H54 (cell line): ENCODE data around the gene OR52N1.
A peak's percentile ranks its signal among the peaks of the same experiment; 100 is the strongest.

Source experiments
- DNase-seq: peaks from one replicate; pipeline ENCODE4 v3.0.0; 2011; ENCODE audit warnings: low spot score, mixed read lengths; ENCODE audit not compliant: insufficient read length
- FAIRE-seq: peaks from 3 replicates; lab custom pipeline; 2011; peaks lifted over from hg19 to GRCh38; lab: Jason Lieb, UNC
- POLR2A ChIP-seq: IDR thresholded peaks from 2 replicates; pipeline ENCODE4 v1.6.1; 2011; ENCODE audit warnings: low read depth, mild to moderate bottlenecking, low read length

Gene OR52N1

DNA sequence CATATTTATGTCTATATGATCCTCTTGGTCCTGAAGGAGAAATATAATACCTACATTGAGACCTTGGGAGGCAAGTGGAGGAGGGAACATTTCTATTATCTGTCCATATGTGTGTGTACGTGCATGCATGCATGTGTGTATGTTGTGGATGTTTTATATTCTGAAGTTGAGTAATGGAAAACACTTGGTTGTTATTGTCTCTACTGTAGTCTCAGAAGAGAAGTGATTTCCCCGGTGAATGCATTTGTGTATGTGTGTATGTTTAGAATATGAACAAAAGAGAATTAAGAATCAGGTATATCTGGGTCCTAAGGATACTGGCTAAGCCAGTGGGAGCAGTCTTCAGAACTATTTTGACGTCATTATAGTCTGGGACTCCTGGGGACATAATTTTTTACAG, at the start of gene OR52N1:
OR52N1 (minus strand) TSS at position 101 of the 400 bp plus-strand sequence. CDS start 2,449 bp downstream, outside the sequence.
- TF ChIP-seq POLR2A = no peak
- DNase-seq = no peak
- peak; percentile 85 for FAIRE-seq

DNA sequence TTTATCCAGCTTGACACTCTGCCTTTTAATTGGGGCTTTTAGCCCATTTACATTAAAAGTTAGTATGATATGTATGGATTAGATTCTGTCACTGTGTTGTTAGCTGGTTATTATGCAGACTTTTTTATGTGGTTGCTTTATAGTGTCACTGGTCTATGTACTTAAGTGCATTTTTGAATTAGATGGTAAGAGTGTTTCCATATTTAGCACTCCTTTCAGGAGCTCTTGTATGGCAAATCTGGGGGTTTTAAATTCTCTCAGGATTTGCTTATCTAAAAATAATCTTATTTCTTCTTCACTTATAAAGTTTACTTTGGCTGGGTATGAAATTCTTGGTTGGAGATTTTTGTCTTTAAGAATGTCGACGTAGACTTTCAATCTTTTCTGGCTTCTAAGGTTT, 46.6 kb upstream of the OR52N1 start:
- FAIRE-seq (no peak), DNase-seq (no peak)
- TF ChIP-seq POLR2A = no peak

DNA sequence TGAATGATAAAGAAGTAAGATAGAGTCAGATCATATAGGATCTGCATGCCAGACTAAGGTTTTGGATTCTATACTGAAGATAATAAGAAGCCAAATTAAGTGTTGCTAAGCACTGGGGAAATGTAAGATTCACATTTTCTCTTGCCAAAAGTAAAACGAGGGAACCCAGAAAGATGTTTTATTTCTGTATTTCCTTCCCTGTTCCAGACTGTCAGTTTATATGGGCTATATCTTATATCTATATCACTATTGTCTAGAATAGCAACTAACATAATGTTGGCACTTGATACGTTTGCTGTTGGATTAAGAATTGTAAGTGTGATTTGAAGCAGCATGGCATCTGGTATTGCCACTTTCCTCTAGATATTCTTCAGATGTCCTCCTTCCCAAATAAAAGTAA, 42.4 kb upstream of the OR52N1 start:
- no peak for DNase-seq
- FAIRE-seq = no peak
- TF ChIP-seq POLR2A = no peak

DNA sequence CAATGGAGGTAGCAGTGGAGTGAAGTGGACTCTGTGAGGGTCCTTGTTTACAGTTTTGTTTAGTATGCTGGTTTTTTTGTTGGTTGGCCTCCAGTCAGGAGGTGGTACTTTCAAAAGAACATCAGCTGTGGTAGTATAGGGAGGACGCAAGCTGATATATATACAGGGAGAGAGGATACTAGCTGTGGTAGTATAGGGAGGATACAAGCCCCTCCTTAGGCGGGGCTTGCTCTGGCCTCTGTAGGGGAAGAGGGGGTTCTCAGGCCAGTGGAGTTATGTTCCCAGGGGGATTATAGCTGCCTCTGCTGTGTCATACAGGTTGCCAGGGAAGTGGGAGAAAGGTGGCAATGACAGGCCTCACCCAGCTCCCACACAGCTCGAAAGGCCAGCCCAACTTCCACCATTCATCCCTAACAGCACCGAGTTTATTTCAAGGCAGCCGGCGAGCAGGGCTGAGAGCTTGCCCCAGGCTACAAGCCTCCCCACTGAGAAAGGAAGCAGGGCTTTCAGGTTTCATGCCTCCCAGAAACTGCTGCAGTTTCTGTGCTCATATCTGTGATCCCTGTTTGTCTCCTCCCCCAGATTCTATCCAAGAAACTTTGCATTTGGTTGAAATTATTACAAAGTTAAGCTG, 40.2 kb upstream of the OR52N1 start:
- TF ChIP-seq POLR2A = no peak
- no peak for FAIRE-seq
- no peak for DNase-seq

DNA sequence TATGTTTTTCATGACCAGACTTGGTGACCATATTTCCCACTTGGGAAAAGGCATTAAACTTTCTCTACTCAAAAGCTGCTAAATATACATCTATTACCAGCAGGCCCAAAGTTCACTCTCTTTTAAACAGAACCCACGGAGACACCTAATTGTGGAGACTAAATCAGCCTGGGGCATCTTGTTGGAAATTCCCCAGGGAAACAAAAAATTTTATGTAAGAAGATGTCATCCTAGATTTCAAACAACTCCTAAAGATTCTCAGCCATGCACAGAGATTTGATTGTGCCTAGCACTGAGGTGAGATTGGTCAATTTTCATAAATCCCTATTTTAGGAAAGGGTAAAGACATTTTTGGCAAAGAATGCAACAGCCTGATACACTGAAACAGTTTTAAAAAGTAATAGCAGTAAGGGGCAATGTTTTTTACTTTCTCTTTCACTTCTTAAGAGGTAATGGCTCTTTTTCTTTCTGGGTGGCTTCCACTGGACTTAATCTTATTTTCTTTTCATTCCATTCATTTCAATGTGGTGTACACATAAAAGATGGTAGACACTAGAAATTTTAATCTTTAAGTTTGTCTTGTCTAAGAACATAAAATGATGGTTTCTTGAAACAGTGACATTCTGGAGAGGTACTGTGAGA, 27.3 kb upstream of the OR52N1 start:
- FAIRE-seq = peak; percentile 81
- no peak for DNase-seq
- TF ChIP-seq POLR2A = no peak

DNA sequence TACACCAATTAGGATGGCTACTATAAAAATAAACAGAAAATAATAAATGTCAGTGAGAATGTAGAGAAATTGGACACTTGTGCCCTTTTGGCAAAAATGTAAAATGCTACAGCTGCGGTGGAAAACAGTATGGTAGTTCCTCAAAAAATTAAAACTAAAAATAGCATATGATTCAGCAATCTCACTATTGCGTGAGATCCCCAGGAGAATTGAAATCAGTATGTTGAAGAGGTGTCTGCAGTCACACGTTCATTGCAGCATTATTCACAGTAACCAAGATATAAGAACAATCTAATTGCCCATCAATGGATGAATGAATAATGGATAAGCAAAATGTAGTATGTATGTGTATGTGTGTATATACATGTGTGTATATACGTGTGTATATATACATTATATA, 24.5 kb upstream of the OR52N1 start:
- FAIRE-seq (no peak), DNase-seq (no peak)
- TF ChIP-seq POLR2A = no peak

DNA sequence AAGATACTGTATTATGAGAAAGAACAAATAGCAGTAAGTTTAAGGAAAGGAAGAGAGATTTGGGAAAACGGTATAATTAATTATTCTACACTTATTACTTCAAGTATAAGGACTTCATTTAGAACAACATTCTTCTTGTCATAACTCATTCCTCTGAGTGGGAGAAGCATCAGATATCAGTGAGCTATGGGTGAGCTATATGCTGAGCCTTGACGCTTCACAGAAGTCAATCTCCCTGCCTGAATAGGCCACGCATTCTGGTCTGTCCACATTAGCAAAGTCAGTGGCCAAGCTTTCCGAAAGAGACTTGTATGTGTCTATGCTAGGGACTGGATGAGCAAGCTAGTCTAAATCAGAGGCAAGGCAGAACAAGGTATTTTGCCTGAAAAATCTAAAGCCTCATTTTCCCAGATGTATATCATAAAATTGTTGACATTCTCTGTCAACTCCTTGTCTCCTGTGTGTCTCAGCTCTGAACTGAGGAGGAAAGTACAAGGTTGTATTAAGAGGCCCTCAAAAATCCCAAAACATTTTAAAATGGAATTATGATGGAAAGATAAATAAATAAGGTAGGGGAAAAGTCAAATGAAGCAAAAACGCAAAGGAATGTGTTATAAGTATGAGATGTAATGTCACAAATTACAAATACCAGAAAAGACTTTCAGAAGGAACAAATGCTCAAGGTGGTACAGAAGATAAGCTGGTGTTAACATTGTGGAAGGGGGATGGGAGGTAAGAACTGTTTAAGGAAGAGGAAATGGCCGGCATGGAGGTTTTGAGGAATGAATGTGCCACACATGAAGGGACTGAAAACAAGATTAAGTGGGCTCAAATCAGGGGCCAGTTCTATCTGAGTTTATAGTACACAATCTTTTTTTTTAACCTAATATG, 19.1 kb upstream of the OR52N1 start:
- DNase-seq (no peak), FAIRE-seq (peak; percentile 73)
- TF ChIP-seq POLR2A = no peak

DNA sequence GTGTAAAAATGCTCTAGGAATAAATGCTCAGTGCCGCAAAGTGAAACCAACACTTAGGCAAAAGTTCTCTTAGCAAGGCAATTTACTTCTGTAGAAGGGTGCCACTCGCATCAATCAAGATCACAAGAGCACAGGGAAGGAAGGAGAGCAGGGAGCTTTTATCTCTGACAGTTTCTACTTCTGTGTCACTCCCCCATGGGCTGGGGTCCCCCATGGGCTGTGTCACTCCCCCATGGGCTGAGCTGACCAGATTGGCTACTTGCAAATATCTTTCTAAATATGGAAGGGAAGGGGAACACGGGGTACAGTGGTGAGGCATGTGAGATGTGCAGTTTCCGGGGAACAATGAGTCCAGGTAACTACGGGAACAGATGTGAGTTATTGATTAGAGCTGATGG, 18.1 kb upstream of the OR52N1 start:
- DNase-seq (no peak), FAIRE-seq (peak; percentile 23)
- no peak for TF ChIP-seq POLR2A

DNA sequence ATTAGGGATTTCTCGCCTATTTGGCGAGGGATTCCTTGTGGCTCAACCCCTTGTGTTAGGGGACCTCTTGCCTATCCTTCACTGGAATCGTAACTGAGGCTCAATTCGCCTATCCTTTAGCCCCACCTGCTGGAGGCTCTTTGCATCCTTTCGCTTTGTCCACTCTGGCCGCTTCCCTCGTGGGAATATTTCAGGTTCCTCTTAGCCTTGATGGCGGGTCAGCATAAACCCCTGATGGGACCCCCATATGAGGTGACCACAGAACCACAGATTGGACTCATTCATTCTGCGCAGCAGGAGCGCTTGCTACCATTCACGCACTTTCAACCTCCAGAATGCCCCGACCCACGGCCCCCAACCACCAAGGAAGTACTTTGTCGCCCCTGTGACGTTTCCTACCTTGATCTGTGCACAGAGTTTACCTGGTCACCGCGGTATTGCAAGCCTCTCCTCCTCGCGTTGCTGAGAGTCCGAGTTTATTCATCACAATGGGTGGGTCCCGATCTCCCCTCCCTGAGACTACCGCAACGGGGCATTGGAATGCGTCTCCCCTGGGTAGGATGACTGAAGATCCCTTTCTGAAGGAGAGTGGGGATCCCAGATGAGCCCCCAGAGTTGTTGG, 17.5 kb upstream of the OR52N1 start, which contains the start of gene OR52N2:
OR52N2 (plus strand) TSS at position 425 of the 622 bp plus-strand sequence. CDS start 11,412 bp downstream, outside the sequence.
- TF ChIP-seq POLR2A = no peak
- FAIRE-seq (peak; percentile 95), DNase-seq (peak; percentile 29)

DNA sequence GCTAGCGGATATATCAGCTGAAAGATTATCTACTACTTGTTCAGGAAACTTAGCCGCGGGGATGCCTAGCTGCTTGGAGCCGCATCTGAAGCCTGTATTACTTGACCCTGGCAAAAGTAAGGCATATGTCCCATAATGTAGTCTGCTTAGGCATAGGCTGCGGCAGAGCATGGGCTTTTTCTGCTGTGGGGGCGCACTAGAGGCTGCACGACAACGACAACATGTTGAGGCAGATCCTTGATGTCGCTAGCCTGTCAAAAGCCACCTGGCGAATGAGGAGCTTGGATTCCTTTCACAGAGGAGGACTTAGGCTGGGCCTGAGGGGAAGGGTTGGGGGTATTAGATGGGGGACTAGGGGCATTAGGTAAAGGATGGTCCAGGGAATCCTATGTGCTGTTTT, 16.5 kb upstream of the OR52N1 start:
- FAIRE-seq (no peak), DNase-seq (no peak)
- TF ChIP-seq POLR2A = no peak

DNA sequence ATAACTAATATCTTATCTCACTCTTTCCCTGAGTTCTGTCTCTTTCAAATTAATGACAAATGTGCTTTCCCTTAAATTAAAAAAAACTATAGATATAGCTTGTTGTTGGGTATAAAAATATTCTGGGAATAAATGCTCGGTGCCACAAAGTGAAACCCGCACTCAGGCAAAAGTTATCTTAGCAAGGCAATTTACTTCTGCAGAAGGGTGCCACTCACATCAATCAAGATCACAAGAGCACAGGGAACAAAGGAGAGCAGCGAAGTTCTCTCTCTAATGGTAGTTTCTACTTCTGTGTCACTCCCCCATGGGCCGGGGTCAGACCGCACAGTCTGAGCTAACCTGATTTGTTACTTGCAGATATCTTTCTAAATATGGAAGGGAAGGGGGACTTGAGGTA, 12.9 kb upstream of the OR52N1 start:
- DNase-seq (no peak), FAIRE-seq (no peak)
- no peak for TF ChIP-seq POLR2A

DNA sequence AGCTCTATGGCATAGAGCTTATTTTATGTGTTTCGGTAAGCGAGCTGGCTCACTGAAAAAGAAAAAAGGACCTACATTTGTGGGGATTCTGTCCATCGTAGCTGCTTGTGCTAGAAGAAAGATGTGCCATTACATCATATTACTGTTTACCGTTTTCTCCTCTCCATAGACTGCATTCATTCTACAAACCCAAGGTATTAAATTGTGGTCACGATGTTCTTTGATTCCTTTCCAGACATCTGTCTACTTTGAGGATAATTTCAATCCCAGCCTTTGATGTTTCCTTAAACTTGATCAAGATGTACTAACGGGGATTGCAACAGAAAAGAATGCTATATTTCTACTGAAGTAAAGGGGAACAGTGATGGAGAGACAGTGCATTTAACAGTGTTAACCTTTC, 5.5 kb upstream of the OR52N1 start:
- no peak for DNase-seq
- peak; percentile 89 for FAIRE-seq

DNA sequence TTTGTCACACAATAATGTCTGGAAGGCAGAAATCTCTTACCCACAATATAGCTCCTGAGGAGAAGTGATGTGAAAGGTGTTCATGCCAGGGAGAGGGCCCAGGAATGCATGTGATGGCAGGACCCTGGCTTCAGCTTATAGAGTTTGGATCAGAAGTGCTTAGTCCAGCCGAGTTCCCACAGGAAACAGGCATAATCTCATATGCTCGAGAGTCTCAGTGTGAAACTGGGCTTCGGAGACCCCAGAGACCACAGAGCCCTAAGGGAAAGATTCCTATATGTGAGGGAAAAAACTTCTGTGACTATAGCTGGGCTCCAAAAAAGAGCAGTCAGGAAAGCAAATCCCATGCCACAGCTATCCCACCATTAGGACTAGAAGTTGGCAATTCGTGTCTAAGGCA, 7.8 kb downstream of the OR52N1 start, which contains the start of gene OR52N5:
OR52N5 (minus strand) TSS at position 101 of the 400 bp plus-strand sequence. CDS start 4,721 bp downstream, outside the sequence.
- FAIRE-seq (no peak), DNase-seq (no peak)
- TF ChIP-seq POLR2A = no peak

More for the DNA sequence above, 5.5 kb upstream of the OR52N1 start:
- TF ChIP-seq POLR2A = no peak

DNA sequence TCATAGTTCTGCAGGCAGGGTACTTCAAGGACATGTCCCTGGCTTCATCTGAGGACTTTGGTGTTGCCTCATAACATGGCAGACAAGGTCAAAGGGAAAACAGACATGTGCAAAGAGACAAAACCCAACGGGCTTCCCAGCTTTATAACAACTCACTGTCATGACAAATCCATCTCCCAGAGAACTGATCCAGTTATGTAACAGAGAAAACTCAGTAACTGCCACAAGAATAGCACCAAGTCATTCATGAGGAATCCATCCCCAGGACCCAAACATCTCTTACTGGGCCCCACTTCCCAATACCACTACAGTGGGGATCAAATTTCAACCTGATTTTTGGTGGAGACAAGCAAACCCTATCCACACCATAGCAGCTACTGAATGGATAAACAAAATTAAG, 24.0 kb downstream of the OR52N1 start:
- FAIRE-seq (peak; percentile 23), DNase-seq (no peak)
- TF ChIP-seq POLR2A = no peak
